Adrenal gland (tissue), 12 donors: ENCODE data around the gene SGSH. TPM values are rescaled to one million over a fixed set of nuclear protein-coding genes. Genes with fewer than 3 reads are reported as not detected.

Source experiments
- DNase-seq, 7 donors: peaks; one replicate each; pipeline ENCODE4 v3.0.0-alpha.2; 2019 to 2020
- H3K27ac ChIP-seq, 5 donors: fragments of 200-600 bp; sonication (generic) in 4 of 5; 1 replicate in 3 of 5; 2 replicates in 2 of 5; pipeline versions ENCODE4 v1.5.1 to v1.8.0; 2016 to 2020; ENCODE audit warnings: mild to moderate bottlenecking in 1 of 5
- H3K27me3 ChIP-seq: fragments of 200-600 bp; 2 replicates; pipeline ENCODE4 v1.8.0; 2021
- H3K36me3 ChIP-seq, 2 donors: fragments of 200-600 bp; replicated peaks in 1 of 2; 1 replicate in 1 of 2; 2 replicates in 1 of 2; pipeline versions ENCODE4 v1.5.1 to v1.8.0; 2018 to 2022
- H3K4me1 ChIP-seq, 2 donors: fragments of 200-600 bp; replicated peaks in 1 of 2; 1 replicate in 1 of 2; 2 replicates in 1 of 2; pipeline versions ENCODE4 v1.5.1 to v1.8.0; 2018 to 2021
- H3K4me3 ChIP-seq, 4 donors: fragments of 200-600 bp; sonication (generic) in 3 of 4; one replicate each; pipeline ENCODE4 v1.5.1; 2016 to 2018
- H3K9me3 ChIP-seq, 3 donors: fragments of 200-600 bp; sonication (generic) in 1 of 3; replicated peaks in 1 of 3; 1 replicate in 2 of 3; 2 replicates in 1 of 3; pipeline versions ENCODE4 v1.5.1 to v1.8.0; 2016 to 2021
- POLR2A ChIP-seq, 2 donors: fragments of 450-650 bp; IDR thresholded peaks; one replicate each; pipeline ENCODE4 v1.6.1; 2017; ENCODE audit warnings: antibody characterized with exemption in 2 of 2, mild to moderate bottlenecking in 2 of 2, moderate library complexity in 1 of 2
- WGBS, 4 donors: extraction: QIAGEN DNeasy Blood & Tissue Kit in 2 of 4; methylation state at CpG; one replicate each; pipeline versions ENCODE4 v1.1.5 to v1.1.7; 2013 to 2017; 5-methylcytosine and 5-hydroxymethylcytosine counted together
- intact Hi-C, 2 donors: fragments of 100-400 bp; cut with DNase I; formaldehyde crosslinking; loops; one replicate each; pipeline versions ENCODE4 v1.14.1 to v1.15.0; 2022 to 2023
- polyA plus RNA-seq, 3 donors: library from polyadenylated mRNA; stranded (reverse); fragments of 200-250 nt in 2 of 3; fragments of 350-450 nt in 1 of 3; fragmentation: Illumina TruSeq in 1 of 3; extraction: RNeasy Lipid Tissue Mini Kit (QIAGEN cat#74804) in 1 of 3; gene quantifications; one replicate each; pipeline ENCODE4 v1.2.3, GENCODE V29; 2013 to 2014
- total RNA-seq, 9 donors: library from RNA; depleted of rRNA in 4 of 9; stranded (reverse); fragments of >200 nt in 4 of 9; fragments of 120-200 nt in 1 of 9; fragmentation: NEBNext Ultra II Directional in 1 of 9; extraction: Animal tissue kit (Norgen Biotek cat#: 25700) in 1 of 9; gene quantifications; one replicate each; pipeline versions ENCODE4 v1.1.0 to v1.2.4, GENCODE V29; 2013 to 2023
- TF ChIP-seq, protein P1 (sequence below), 6 experiments: fragments of 450-650 bp in 4 of 6; fragments of 200-600 bp in 2 of 6; sonication (generic) in 1 of 6; IDR thresholded peaks; 1 replicate in 5 of 6; 2 replicates in 1 of 6; pipeline versions ENCODE4 v1.5.1 to v1.8.0; 2016 to 2021; ENCODE audit warnings: antibody characterized with exemption in 6 of 6, mild to moderate bottlenecking in 2 of 6, moderate library complexity in 1 of 6
- donor health status: healthy with polysubstance abuse.
- donor health status: Bipolar disorder and iron deficiency.
- donor health status: DM: yes; HTN: yes; CAD: no.
- donor health status: DM: no; HTN: no; CAD: no.
- donor health status: DM: no; HTN: no; CAD: no.
- donor health status: DM: yes; HTN: yes; CAD: no.

Gene SGSH
- total and polyA plus RNA-seq, 12 donors = 33.3 to 194 (median 89.3) TPM

DNA sequence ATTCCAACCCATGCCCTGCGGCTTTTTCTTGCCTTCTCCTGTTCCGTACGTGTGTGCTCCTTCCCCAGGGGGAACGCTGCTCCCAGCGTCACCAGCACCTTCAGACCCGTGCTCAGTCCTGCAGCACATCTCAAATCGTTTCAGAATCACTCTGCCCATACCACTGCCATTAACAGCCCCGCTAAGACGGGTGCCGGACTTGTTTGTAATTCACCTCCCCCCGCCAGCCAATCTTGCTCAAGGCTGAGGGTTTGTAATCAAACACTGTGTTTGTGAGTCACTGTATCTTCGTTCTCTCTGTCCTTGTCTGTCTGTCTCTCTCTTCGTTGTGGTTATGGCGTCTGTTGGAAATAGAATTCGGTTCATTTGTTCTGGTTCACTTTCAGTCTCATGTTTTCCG is 33.0 kb downstream of the SGSH start:
- 41 to 64% (median 58%) methylated on average over 16 of the region's 16 CpGs for whole genome bisulfite sequencing, 4 donors
- Histone ChIP-seq H3K9me3 (no peaks in the 10 kb centered on the region), H3K4me1 (peaks cover 4 to 11% of the 10 kb centered on the region in 2 donors), H3K36me3 (no peaks in the 10 kb centered on the region), H3K4me3 (peak overlapping the region in 2 of 4 donors; percentile 5 to 50), H3K27ac (peak overlapping the region; percentile 69 to 96 (median 78)), H3K27me3 (no peaks in the 10 kb centered on the region)
- intact Hi-C loops = no loop called here
- DNase-seq = peak; percentile 67 to 89 (median 81)
- TF ChIP-seq, protein P1, sequence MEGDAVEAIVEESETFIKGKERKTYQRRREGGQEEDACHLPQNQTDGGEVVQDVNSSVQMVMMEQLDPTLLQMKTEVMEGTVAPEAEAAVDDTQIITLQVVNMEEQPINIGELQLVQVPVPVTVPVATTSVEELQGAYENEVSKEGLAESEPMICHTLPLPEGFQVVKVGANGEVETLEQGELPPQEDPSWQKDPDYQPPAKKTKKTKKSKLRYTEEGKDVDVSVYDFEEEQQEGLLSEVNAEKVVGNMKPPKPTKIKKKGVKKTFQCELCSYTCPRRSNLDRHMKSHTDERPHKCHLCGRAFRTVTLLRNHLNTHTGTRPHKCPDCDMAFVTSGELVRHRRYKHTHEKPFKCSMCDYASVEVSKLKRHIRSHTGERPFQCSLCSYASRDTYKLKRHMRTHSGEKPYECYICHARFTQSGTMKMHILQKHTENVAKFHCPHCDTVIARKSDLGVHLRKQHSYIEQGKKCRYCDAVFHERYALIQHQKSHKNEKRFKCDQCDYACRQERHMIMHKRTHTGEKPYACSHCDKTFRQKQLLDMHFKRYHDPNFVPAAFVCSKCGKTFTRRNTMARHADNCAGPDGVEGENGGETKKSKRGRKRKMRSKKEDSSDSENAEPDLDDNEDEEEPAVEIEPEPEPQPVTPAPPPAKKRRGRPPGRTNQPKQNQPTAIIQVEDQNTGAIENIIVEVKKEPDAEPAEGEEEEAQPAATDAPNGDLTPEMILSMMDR (IDR thresholded peaks at IDR 0.05) = no peak
- TF ChIP-seq POLR2A (IDR thresholded peaks at IDR 0.05) = peak in 1 of 2 donors; percentile 62

DNA sequence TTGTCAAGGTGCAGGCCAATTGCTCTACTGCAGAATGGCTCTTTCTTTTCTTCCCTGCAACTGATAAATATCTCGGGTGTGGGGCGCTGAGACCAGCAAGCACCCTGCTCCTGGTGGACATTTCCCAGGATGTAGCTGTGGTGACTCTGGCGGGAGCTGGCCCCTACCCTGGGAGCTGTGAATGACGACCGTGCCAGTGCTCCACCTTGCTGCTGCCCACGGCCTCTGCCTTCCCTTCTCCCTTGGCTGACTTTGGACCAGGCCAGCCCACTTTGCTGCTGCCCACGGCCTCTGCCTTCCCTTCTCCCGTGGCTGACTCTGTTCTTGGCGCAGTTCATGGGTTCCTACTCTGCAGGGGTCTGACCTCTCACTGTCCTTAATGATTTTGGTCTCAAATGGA is 34.2 kb downstream of the SGSH start:
- H3K36me3 ChIP-seq = no peaks in the 10 kb centered on the region
- TF ChIP-seq, protein P1 (IDR thresholded peaks at IDR 0.05) = no peak
- no peak for TF ChIP-seq POLR2A (IDR thresholded peaks at IDR 0.05)
- H3K27ac ChIP-seq = no peak overlapping the region
- H3K27me3 ChIP-seq = no peaks in the 10 kb centered on the region
- H3K9me3 ChIP-seq = no peaks in the 10 kb centered on the region
- DNase-seq = no peak
- H3K4me3 ChIP-seq = no peak overlapping the region
- intact Hi-C loops = no loop called here
- peaks cover 4 to 11% of the 10 kb centered on the region in 2 donors for H3K4me1 ChIP-seq
- WGBS, 4 donors = 90 to 93% (median 91%) methylated on average over 9 of the region's 9 CpGs

DNA sequence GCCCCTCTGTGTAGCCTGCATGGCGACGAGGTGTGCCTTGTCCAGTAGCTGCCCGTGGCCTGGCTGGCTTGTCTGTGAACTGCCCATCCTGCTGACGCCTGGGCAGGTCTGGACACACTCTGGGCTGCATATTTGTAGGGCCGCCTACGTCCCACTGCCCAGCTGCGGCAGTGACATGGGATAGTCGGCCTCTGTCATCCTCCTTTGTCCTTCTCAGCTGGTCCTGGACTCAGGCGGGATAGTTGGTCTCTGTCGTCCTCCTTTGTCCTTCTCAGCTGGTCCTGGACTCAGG is 35.8 kb downstream of the SGSH start:
- no peak overlapping the region for H3K4me3 ChIP-seq
- intact Hi-C loops = no loop called here
- no peak overlapping the region for H3K27ac ChIP-seq
- DNase-seq = no peak
- 83 to 100% (median 90%) methylated on average over 1 to 10 of the region's 10 CpGs for WGBS, 4 donors
- no peaks in the 10 kb centered on the region for H3K9me3 ChIP-seq
- no peaks in the 10 kb centered on the region for H3K27me3 ChIP-seq
- peaks cover 4 to 11% of the 10 kb centered on the region in 2 donors for H3K4me1 ChIP-seq
- no peaks in the 10 kb centered on the region for H3K36me3 ChIP-seq
- TF ChIP-seq, protein P1 (IDR thresholded peaks at IDR 0.05) = no peak
- no peak for TF ChIP-seq POLR2A (IDR thresholded peaks at IDR 0.05)

DNA sequence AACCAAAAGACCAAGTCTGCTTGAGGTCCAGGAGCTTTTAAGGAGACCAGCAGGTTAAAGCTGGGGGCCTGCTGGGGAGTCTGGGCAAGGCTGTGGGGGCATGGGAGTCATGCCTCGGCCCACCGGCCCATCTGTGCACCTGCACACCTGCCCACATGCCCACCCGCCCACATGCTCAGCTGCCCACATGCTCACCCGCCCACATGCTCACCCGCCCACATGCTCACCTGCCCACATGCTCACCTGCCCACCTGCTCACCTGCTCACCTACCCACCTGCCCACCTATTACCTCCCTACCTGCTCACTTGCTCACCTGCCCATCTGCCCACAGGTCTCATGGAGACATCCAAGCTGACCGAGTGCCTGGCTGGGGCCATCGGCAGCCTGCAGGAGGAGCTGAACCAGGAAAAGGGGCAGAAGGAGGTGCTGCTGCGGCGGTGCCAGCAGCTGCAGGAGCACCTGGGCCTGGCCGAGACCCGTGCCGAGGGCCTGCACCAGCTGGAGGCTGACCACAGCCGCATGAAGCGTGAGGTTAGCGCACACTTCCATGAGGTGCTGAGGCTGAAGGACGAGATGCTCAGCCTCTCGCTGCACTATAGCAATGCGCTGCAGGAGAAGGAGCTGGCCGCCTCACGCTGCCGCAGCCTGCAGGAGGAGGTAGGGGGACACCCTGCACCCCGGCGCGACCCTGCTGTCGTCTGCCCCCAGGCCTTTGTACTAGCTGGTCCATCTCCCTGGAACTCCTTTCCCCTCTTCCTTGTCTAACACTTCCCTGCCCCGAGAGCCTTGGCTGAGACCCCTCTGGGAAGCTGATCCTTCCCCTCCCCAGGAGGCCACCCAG is 36.3 kb downstream of the SGSH start:
- intact Hi-C loops = no loop called here
- peaks cover 4 to 11% of the 10 kb centered on the region in 2 donors for H3K4me1 ChIP-seq
- TF ChIP-seq, protein P1 (IDR thresholded peaks at IDR 0.05) = no peak
- no peak for TF ChIP-seq POLR2A (IDR thresholded peaks at IDR 0.05)
- H3K27ac ChIP-seq = no peak overlapping the region
- H3K27me3 ChIP-seq = no peaks in the 10 kb centered on the region
- WGBS, 4 donors = 66 to 89% (median 85%) methylated on average over 4 to 26 of the region's 26 CpGs
- H3K9me3 ChIP-seq = no peaks in the 10 kb centered on the region
- H3K4me3 ChIP-seq = no peak overlapping the region
- H3K36me3 ChIP-seq = no peaks in the 10 kb centered on the region
- DNase-seq = no peak
